Measurements from ENCODE around the gene PMVK.

DNA sequence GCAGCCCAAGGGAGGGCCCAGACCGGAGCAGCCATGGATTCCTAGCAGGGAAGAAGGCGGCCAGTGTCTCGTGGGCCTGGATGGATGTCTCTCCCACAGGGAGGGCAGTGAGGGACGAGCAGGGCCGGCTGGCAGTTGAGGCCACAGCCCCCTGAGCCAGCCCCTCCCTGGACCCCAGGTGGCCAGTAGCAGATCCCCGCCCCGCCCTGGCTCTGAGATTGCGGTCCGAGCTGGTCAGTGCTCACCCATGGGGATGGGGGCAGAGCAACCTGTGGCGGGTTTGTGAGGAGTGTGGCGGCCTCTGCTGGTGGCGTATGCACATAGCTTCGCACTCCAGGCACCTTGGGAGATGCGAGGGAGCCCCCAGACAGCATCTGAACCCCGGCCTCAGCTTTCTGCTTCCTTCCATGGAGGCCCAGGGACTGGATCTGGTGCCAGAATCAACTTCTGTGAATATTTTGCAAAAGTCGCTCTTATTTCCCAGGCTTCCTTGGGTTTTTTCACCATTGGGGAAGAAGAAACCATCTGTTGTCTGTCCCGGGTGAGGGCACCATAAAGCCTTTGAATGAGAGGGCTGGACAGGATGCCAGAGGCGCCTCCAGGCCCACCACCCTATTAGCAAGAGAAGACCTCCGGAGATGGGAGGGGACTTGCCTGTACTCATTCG, 58.0 kb downstream of the PMVK start:
- TF ChIP-seq TAF1 (IDR thresholded peaks at IDR 0.05; ENCODE audit: low read depth, low read length) (no peak), POLR2AphosphoS5 (IDR thresholded peaks at IDR 0.05; ENCODE audit: low read depth, low read length) (no peak), POLR2A (IDR thresholded peaks at IDR 0.05; ENCODE audit: low read depth, low read length) (no peak)

All from GM12891 (cell line).